Measurements from ENCODE around the gene ACSBG1.

ACSBG1 gene

DNA sequence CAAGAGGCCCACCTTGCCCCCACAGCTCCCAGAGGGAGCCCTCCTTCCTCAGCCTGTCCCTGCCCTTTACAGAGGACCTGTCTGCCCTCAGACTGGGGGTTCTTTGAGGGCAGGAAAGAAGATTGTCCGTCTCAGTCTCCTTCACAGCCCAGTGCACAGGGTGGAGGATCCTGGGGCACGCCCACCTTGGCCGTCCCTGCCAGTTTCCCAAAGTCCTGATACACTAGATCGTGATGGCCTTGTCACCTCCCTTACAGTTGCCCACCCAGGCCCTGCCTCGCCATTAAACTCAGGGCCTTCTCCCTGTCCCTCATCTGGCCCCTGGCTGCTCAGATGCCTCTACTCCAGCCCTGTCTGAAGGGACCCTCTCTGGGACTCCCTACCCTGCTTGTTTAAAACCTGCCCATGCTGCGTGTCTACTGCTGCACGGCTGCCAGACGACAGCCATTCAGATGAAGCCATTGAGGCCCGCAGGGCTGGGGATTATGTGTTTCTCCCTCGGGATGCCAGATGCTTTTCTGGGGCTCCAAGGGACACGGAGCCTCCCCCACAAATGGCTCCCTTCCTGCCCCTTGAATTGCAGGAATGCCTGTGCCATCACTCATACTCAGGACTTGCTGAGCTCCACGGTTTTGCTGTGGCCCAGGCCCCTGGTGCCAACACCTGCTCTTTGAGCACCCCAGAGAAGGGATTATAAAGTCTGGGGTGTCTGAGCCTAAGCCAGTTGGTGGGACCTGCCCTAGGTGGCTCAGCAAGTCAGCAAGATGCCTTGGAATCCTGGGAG, 27.8 kb downstream of the ACSBG1 start:
- peaks cover 19% of the 10 kb centered on the region for H3K4me1 ChIP-seq (ENCODE audit: insufficient read depth, low read length)
- no peak overlapping the region for H3K4me3 ChIP-seq (ENCODE audit: low read depth in 1 of 2, low read length in 2 of 2)
- H3K27me3 ChIP-seq (ENCODE audit: control insufficient read depth in 1 of 2, insufficient read depth in 2 of 2, low read length in 2 of 2), result no peaks in the 10 kb centered on the region
- H3K27ac ChIP-seq (ENCODE audit: low read depth, low read length), result no peak overlapping the region
- H3K9me3 ChIP-seq (ENCODE audit: low read length), result no peaks in the 10 kb centered on the region
- H3K36me3 ChIP-seq (ENCODE audit: insufficient read depth, low read length), result no peaks in the 10 kb centered on the region
- no peak overlapping the region for H3K9ac ChIP-seq (ENCODE audit: low read length)

DNA sequence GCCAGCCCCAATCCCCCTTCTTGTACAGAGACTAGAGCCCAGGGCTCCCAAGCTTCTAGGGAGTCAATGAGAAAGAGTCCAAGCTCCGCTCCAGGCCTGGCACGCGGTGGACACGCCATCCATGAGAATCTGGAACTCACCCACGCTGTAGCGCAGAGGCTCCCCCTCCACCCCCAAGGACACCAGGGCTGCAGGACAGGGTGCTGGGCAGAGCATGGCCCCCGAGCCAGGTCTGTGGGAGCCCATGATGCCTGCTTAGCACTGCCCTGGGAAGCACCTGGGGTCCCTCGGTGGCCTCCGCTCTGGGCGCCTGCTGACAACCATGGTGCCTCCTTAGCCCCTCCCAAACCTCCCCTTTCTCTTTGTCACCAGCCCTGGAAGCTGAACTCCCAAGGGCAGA, 28.5 kb downstream of the ACSBG1 start:
- H3K4me3 ChIP-seq (ENCODE audit: low read depth in 1 of 2, low read length in 2 of 2), result no peak overlapping the region
- H3K27ac ChIP-seq (ENCODE audit: low read depth, low read length), result no peak overlapping the region
- H3K9ac ChIP-seq (ENCODE audit: low read length), result no peak overlapping the region
- H3K27me3 ChIP-seq (ENCODE audit: control insufficient read depth in 1 of 2, insufficient read depth in 2 of 2, low read length in 2 of 2), result no peaks in the 10 kb centered on the region
- H3K36me3 ChIP-seq (ENCODE audit: insufficient read depth, low read length), result no peaks in the 10 kb centered on the region
- H3K4me1 ChIP-seq (ENCODE audit: insufficient read depth, low read length), result peaks cover 14% of the 10 kb centered on the region
- no peaks in the 10 kb centered on the region for H3K9me3 ChIP-seq (ENCODE audit: low read length)

DNA sequence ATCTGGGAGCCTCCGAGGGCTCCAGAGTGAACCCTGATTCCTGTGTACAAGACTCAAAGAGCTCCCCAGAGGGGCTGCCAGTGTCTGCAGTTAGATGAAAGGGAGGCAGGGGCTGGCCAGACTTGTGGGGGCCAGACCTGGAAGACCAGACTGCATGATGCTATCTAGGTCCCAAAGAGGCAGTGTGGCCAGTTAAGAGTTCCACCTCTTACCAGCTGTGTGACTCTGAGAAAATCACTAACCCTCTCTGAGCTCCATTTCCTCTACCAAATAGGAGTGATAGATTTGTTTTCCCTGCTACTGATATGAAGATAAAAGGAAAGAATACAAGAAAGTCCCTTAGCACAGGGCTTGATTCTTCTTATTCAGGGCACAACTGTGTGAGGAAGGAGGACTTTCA, 29.0 kb downstream of the ACSBG1 start:
- no peaks in the 10 kb centered on the region for H3K9me3 ChIP-seq (ENCODE audit: low read length)
- H3K4me1 ChIP-seq (ENCODE audit: insufficient read depth, low read length), result peaks cover 9% of the 10 kb centered on the region
- no peak overlapping the region for H3K27ac ChIP-seq (ENCODE audit: low read depth, low read length)
- no peak overlapping the region for H3K4me3 ChIP-seq (ENCODE audit: low read depth in 1 of 2, low read length in 2 of 2)
- no peak overlapping the region for H3K9ac ChIP-seq (ENCODE audit: low read length)
- H3K36me3 ChIP-seq (ENCODE audit: insufficient read depth, low read length), result no peaks in the 10 kb centered on the region
- H3K27me3 ChIP-seq (ENCODE audit: control insufficient read depth in 1 of 2, insufficient read depth in 2 of 2, low read length in 2 of 2), result no peaks in the 10 kb centered on the region

DNA sequence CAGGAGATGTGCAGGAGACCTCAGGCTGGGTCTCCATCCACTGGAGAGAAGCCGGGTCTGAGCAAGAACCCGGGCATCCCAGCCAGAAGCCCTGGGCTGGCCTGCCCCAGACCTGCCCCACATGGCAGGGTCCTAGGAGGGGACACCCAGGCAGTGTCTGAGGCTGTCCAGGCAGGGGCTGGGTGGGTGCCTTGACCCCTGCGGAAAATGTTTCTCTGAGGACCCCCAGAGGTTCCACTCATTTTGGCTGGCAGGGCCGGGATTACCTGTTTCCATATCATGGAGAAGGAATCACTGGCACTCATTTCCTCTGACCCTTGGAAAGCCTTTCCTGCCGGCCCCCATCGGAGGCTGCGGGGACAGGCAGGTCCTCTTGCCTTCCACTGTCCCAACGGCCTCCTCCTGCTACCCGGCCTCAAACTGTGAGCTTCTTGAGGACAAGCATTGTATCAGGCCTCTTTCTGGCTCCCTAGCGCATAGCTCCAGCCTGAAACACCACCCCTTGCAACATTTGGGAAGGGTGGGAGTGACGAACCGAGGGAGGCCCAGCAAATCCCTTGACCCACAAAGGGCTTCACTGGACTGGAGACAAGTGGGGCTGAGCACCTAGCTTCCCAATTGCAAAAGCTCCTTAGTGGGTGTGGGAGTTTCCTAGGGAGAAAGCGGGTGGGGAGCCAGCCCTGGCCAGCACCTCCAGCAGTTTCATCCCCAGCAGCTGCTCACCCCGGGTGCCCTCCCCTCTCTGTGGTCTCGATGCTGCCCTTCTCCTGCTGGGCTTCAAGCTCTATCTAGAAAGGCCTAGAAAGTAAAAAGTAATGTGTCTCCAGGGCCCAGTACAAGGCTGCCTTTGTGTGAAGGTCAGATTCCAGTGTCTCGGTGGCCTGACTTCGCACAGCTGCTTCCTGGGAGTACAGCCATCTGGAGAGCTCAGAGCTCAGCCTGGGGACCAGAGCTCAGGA, 29.7 kb downstream of the ACSBG1 start:
- Histone ChIP-seq H3K4me3 (ENCODE audit: low read depth in 1 of 2, low read length in 2 of 2) (no peak overlapping the region), H3K27me3 (ENCODE audit: control insufficient read depth in 1 of 2, insufficient read depth in 2 of 2, low read length in 2 of 2) (no peaks in the 10 kb centered on the region), H3K9me3 (ENCODE audit: low read length) (no peaks in the 10 kb centered on the region), H3K4me1 (ENCODE audit: insufficient read depth, low read length) (peaks cover 2% of the 10 kb centered on the region), H3K9ac (ENCODE audit: low read length) (no peak overlapping the region), H3K36me3 (ENCODE audit: insufficient read depth, low read length) (no peaks in the 10 kb centered on the region), H3K27ac (ENCODE audit: low read depth, low read length) (no peak overlapping the region)

DNA sequence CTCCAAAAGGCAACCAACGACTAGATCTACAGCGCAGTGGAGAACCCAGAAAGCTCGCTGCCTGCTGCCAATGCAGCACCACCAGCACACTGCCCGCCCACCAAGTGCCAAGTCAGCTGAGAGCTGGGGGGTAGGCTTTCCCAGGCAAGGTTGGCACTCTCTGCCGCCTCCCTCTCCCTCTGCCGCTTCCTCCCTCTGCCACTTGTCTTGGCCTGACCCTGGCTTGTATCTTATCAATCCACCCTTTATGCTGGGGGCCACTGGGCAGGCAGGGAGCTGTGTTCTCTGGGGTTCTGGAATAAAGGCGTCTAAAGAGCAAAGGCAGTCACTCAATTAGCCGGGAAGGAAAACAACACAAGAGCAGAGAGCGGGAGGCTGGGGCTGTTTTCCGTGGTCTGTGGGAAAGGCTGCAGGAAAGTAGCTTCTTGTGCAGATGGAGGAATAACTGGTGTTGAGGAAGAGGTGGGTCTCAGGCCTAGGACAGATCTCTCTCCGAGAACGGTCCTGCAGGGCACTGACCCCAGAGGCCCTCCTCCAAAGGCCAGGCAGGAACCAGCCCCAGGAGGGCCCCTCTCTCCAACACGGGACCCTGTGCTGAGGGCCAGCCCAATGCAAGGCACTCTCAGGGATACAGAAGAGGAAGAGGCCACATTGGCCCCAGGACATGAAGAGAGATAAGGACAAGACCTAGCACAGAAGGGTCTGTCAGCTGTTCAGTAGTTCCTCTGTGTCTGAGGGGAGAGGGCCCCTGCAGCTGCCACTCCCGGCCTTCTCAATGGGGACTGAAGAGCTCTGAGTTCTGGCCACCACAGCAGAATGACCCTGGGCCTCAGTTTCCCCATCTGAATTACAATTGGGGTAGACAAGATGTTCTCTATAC, 30.8 kb downstream of the ACSBG1 start:
- no peak overlapping the region for H3K4me3 ChIP-seq (ENCODE audit: low read depth in 1 of 2, low read length in 2 of 2)
- H3K9me3 ChIP-seq (ENCODE audit: low read length), result no peaks in the 10 kb centered on the region
- H3K27ac ChIP-seq (ENCODE audit: low read depth, low read length), result no peak overlapping the region
- no peaks in the 10 kb centered on the region for H3K27me3 ChIP-seq (ENCODE audit: control insufficient read depth in 1 of 2, insufficient read depth in 2 of 2, low read length in 2 of 2)
- H3K4me1 ChIP-seq (ENCODE audit: insufficient read depth, low read length), result no peaks in the 10 kb centered on the region
- no peaks in the 10 kb centered on the region for H3K36me3 ChIP-seq (ENCODE audit: insufficient read depth, low read length)
- no peak overlapping the region for H3K9ac ChIP-seq (ENCODE audit: low read length)

DNA sequence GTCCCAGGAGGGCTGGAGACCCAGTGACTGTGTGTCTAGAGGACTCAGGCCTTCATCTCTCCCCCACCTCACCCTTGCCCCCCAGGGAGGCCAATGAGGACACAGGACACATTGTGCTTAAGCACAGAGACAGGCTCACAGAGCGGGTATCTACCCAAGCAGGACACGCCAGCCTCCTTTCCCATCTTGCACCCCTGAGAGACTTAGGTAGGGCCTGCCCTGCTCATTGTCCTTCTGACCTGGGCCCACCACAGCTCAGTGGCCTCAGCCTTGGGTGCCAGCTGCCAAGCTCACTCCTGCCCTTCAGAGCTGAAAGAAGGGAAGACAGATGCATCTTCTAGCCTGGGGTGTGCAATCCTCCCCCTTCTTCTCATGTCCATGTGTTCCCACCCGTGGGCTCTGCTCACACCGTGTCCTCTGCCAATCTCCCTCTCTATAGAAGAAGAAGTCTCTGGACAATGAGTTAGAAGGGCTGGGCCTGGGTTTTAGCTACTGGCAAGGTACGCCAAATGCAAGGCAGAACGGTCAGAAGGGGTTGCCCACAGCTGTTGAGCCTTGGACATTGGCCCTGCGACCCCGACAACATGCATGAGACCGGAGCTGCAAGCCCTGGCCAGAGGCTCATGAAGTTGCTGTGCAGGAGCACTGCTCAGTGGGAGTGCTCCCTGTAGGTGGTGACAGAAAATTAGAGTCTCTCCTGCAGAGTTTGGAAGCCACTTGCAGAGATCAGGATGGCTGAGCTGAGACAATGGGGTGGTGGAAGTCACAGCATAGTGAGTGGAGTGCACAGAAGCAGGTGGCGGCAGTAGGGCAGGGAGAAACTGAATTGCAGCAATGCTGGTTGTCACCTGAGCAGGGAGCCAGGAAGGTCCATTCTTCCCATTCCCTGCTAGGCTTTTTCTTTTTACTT, 32.8 kb downstream of the ACSBG1 start:
- Histone ChIP-seq H3K9me3 (ENCODE audit: low read length) (no peaks in the 10 kb centered on the region), H3K4me3 (ENCODE audit: low read depth in 1 of 2, low read length in 2 of 2) (no peak overlapping the region), H3K27me3 (ENCODE audit: control insufficient read depth in 1 of 2, insufficient read depth in 2 of 2, low read length in 2 of 2) (no peaks in the 10 kb centered on the region), H3K4me1 (ENCODE audit: insufficient read depth, low read length) (no peaks in the 10 kb centered on the region), H3K36me3 (ENCODE audit: insufficient read depth, low read length) (no peaks in the 10 kb centered on the region), H3K9ac (ENCODE audit: low read length) (no peak overlapping the region), H3K27ac (ENCODE audit: low read depth, low read length) (no peak overlapping the region)

DNA sequence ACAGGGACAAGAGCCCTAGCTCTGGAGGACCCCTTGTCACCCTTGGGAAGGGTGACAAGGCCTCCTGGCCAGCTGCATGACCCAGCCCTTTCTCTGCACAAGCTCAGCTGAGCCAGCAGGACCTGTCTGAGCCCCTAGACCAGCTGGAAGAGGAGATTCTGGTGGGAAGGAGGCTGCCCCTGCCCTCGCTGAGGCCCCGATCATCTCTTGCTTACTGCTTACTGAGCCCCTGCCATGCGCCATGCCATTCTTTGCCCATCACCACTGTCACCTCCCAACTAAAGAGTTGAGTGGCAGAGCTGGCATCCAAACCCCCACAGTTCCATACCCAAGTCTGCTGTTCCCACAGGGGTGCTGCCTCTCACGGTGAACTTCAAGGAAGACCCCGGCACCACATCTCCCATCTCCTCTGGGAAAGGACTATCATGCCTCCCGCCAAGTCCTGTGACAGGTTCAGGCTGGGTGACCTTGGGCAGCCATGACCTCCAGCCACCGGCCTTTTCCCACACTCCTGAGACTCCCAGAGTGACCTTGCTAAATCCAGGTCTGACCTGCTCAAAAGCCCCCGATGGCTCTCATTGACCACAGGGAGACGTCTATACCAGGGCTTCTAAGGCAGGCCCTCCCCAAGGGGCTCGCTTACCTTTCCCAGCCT, 34.0 kb downstream of the ACSBG1 start:
- Histone ChIP-seq H3K4me1 (ENCODE audit: insufficient read depth, low read length) (no peaks in the 10 kb centered on the region), H3K4me3 (ENCODE audit: low read depth in 1 of 2, low read length in 2 of 2) (no peak overlapping the region), H3K27me3 (ENCODE audit: control insufficient read depth in 1 of 2, insufficient read depth in 2 of 2, low read length in 2 of 2) (no peaks in the 10 kb centered on the region)

DNA sequence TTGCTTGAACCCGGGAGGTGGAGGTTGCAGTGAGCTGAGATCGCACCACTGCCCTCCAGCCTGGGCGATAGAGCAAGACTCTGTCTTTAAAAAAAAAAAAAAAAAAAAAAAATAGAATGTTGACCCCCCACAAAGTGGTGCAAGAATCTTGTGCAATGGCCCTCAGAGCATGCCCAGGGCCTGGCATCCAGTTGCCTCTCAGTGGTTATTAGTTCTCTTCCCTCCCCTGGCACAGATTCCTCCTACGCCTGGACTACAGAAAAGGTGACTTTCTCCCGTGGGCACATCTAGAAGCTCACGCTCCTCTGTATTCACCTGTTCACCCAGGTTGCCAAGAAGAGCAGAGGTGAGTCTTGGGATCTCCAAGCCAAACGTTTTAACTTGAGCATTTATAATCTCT, 36.7 kb downstream of the ACSBG1 start:
- no peak overlapping the region for H3K27ac ChIP-seq (ENCODE audit: low read depth, low read length)
- no peaks in the 10 kb centered on the region for H3K36me3 ChIP-seq (ENCODE audit: insufficient read depth, low read length)
- H3K9me3 ChIP-seq (ENCODE audit: low read length), result no peaks in the 10 kb centered on the region
- H3K27me3 ChIP-seq (ENCODE audit: control insufficient read depth in 1 of 2, insufficient read depth in 2 of 2, low read length in 2 of 2), result no peaks in the 10 kb centered on the region
- H3K4me3 ChIP-seq (ENCODE audit: low read depth in 1 of 2, low read length in 2 of 2), result no peak overlapping the region
- no peaks in the 10 kb centered on the region for H3K4me1 ChIP-seq (ENCODE audit: insufficient read depth, low read length)
- no peak overlapping the region for H3K9ac ChIP-seq (ENCODE audit: low read length)

More for the DNA sequence above, 34.0 kb downstream of the ACSBG1 start:
- Histone ChIP-seq H3K9me3 (ENCODE audit: low read length) (no peaks in the 10 kb centered on the region), H3K27ac (ENCODE audit: low read depth, low read length) (no peak overlapping the region), H3K9ac (ENCODE audit: low read length) (no peak overlapping the region), H3K36me3 (ENCODE audit: insufficient read depth, low read length) (no peaks in the 10 kb centered on the region)

DNA sequence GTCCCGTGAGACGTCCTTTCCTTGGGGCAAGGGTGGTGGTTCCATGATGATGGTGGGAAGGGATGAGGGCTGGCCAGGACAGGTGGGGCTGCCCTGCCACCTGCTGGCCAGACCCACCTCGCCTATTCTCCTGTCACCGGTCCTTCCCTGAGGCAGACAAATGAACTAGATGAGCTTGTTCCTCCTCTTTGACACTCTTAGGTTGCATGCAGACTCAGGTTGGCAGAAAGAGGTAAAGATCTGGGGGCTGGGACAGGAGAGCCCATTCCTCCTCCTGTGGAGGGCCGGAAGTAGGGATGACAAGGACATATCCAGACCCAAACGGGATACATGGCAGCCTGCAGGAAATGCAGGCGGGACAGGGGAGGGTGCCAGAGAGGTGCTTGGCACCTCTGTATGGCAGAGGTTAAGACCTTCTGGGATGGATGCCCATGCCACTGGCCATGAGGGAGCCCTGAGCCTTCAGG, 38.6 kb downstream of the ACSBG1 start:
- Histone ChIP-seq H3K9me3 (ENCODE audit: low read length) (no peaks in the 10 kb centered on the region), H3K4me3 (ENCODE audit: low read depth in 1 of 2, low read length in 2 of 2) (no peak overlapping the region), H3K9ac (ENCODE audit: low read length) (no peak overlapping the region), H3K27ac (ENCODE audit: low read depth, low read length) (no peak overlapping the region), H3K4me1 (ENCODE audit: insufficient read depth, low read length) (no peaks in the 10 kb centered on the region), H3K36me3 (ENCODE audit: insufficient read depth, low read length) (no peaks in the 10 kb centered on the region), H3K27me3 (ENCODE audit: control insufficient read depth in 1 of 2, insufficient read depth in 2 of 2, low read length in 2 of 2) (no peaks in the 10 kb centered on the region)

DNA sequence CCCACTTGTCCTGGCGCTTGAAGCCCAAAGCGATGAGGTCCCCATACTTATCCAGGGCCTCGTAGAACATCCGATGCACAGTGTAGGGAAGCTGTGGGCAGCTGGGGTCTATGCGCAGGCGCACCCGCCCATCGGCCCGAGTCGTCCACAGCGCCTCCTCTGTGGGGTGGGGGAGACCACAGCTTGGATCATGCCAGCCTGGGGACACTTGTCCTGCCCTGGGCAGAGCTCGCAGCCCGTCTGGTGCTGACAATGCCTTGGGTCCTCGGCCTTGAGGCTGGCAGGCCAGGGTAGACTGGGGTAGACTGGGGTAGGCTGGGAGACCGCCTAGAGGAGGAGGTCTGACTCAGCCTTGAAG, 39.8 kb downstream of the ACSBG1 start:
- Histone ChIP-seq H3K36me3 (ENCODE audit: insufficient read depth, low read length) (no peaks in the 10 kb centered on the region), H3K9me3 (ENCODE audit: low read length) (no peaks in the 10 kb centered on the region), H3K4me1 (ENCODE audit: insufficient read depth, low read length) (no peaks in the 10 kb centered on the region), H3K27me3 (ENCODE audit: control insufficient read depth in 1 of 2, insufficient read depth in 2 of 2, low read length in 2 of 2) (no peaks in the 10 kb centered on the region), H3K27ac (ENCODE audit: low read depth, low read length) (no peak overlapping the region), H3K9ac (ENCODE audit: low read length) (no peak overlapping the region), H3K4me3 (ENCODE audit: low read depth in 1 of 2, low read length in 2 of 2) (no peak overlapping the region)
